Epithelial cell of proximal tubule (primary cell): Measurements from ENCODE around the gene ARTN. TPM values are rescaled to one million over a fixed set of nuclear protein-coding genes. Genes with fewer than 3 reads are reported as not detected.

ENCODE experiments used
- DNase-seq: peaks from one replicate; pipeline ENCODE4 v3.0.0-alpha.2; 2011; ENCODE audit warnings: low read depth
- H3K4me3 ChIP-seq: 2 replicates; pipeline ENCODE4 v1.5.1; 2011; ENCODE audit warnings: low read depth, mild to moderate bottlenecking, low read length
- total RNA-seq: library from RNA; depleted of rRNA; stranded (reverse); fragments of >200 nt; gene quantifications from 2 replicates; pipeline ENCODE4 v1.2.3, GENCODE V29; 2015
- TF ChIP-seq, protein P1 (sequence below): conservative IDR thresholded peaks from 2 replicates; pipeline ENCODE4 v1.5.1; 2012; ENCODE audit warnings: low read depth, mild to moderate bottlenecking, low read length

ARTN gene
- total RNA-seq, 1 donor from 2014 or later = 14.1 TPM

GRCh38 chr1:43947874-43948437 lies 14.4 kb downstream of the ARTN start:
- no peak for DNase-seq
- TF ChIP-seq, protein P1, sequence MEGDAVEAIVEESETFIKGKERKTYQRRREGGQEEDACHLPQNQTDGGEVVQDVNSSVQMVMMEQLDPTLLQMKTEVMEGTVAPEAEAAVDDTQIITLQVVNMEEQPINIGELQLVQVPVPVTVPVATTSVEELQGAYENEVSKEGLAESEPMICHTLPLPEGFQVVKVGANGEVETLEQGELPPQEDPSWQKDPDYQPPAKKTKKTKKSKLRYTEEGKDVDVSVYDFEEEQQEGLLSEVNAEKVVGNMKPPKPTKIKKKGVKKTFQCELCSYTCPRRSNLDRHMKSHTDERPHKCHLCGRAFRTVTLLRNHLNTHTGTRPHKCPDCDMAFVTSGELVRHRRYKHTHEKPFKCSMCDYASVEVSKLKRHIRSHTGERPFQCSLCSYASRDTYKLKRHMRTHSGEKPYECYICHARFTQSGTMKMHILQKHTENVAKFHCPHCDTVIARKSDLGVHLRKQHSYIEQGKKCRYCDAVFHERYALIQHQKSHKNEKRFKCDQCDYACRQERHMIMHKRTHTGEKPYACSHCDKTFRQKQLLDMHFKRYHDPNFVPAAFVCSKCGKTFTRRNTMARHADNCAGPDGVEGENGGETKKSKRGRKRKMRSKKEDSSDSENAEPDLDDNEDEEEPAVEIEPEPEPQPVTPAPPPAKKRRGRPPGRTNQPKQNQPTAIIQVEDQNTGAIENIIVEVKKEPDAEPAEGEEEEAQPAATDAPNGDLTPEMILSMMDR = no peak
- peak overlapping the region; percentile 98 for H3K4me3 ChIP-seq

- H3K4me3 ChIP-seq = no peak overlapping the region
- DNase-seq = no peak
- TF ChIP-seq, protein P1 = no peak
These were observed 16.1 kb downstream of the ARTN start for GRCh38 chr1:43949678-43950077.

DNA sequence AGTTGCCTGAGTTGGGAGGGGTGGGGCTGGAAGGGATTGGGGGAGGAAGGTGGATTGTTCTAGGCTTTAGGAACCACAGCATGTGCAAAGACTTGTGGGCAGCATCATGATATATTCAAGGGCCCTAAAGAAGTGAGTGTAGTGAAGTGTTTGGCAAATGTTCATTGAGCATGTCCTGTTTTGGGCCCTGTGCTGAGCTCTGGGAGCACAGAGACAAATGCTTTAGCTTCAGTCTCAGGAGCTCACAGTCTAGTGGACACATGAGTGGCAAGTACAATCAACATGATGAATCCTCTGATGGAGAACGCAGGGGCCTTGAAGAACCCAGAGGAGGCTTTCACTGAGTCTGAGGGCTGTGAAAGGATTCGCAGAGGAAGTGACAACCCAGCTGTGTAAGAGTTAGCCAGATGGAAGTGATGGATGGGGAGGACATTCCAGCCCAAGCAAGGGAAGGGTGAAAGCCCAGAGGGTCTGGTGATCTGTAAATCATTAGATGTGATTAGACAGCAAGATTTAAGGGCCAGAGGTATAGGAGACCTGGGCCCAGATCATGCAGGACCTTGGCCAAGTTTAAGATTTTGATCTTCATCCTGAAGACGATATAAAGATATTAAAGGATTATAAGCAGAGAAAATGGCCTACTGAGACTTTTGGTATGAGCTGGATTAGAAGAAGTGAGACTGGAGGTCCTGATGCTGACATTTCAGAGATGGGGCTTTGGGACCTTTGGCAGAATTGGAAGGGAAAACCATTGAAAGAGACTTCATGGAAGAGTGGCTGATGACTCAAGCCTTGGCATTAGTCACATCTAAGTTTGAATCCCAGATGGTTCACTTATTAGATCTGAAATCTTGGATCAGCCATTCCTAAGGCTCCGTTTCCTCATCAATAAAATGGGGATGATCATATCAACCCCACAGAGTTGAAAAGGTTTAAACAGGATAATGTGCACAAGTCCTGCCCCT lies 17.7 kb downstream of the ARTN start:
- TF ChIP-seq, protein P1 = no peak
- peak; percentile 53 for DNase-seq
- H3K4me3 ChIP-seq = no peak overlapping the region

GRCh38 chr1:43952731-43953346 lies 19.2 kb downstream of the ARTN start:
- no peak for DNase-seq
- TF ChIP-seq, protein P1 = no peak
- H3K4me3 ChIP-seq = no peak overlapping the region

DNA sequence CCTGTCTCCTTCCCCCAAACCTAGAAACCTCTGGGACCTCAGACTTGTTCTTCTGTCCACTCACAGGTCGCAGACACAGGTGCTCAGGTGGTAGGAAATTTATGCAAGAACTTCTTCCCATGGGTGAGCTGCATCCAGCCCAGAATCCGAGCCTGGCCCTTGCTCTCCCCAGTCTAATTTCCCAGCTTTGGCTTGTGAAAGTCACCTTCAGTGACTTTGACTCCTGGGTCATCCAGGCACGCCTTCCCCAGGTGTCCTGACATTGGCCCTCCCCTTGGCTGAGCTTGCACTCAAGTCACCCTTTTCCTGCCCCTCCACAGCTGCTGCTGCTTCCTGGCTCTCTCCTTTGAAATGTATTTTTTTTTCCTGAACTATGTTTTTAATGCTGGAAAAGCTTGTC lies 19.8 kb downstream of the ARTN start:
- TF ChIP-seq, protein P1 = no peak
- H3K4me3 ChIP-seq = no peak overlapping the region
- no peak for DNase-seq

- no peak for DNase-seq
- TF ChIP-seq, protein P1 = no peak
- no peak overlapping the region for H3K4me3 ChIP-seq
These were observed 20.4 kb downstream of the ARTN start for GRCh38 chr1:43954036-43954435.
